Liver (tissue), 9 donors: ENCODE data around the gene TBC1D14. TPM values are rescaled to one million over a fixed set of nuclear protein-coding genes. Genes with fewer than 3 reads are reported as not detected.

ENCODE experiments used
- DNase-seq: peaks from one replicate; pipeline ENCODE4 v3.0.0-alpha.2; 2017; ENCODE audit warnings: low spot score
- H3K27ac ChIP-seq, 2 donors: one replicate each; pipeline ENCODE4 v1.7.0; 2013; ENCODE audit warnings: inconsistent platforms in 2 of 2, low read length in 2 of 2, control low read depth in 1 of 2, low read depth in 1 of 2, mild to moderate bottlenecking in 1 of 2
- H3K27me3 ChIP-seq, 4 donors: one replicate each; pipeline versions ENCODE4 v1.6.1 to v1.7.0; 2013; ENCODE audit warnings: low read length in 3 of 4, inconsistent platforms in 1 of 4, mild to moderate bottlenecking in 1 of 4, moderate library complexity in 1 of 4; ENCODE audit not compliant: control insufficient read depth in 4 of 4, insufficient read depth in 4 of 4
- H3K36me3 ChIP-seq, 4 donors: one replicate each; pipeline versions ENCODE4 v1.6.1 to v1.7.0; 2013; ENCODE audit warnings: low read length in 3 of 4, mild to moderate bottlenecking in 3 of 4, low read depth in 1 of 4, moderate library complexity in 1 of 4; ENCODE audit not compliant: control insufficient read depth in 4 of 4, insufficient read depth in 3 of 4
- H3K4me1 ChIP-seq, 4 donors: one replicate each; pipeline versions ENCODE4 v1.6.1 to v1.7.0; 2013; ENCODE audit warnings: low read length in 3 of 4, mild to moderate bottlenecking in 3 of 4, moderate library complexity in 1 of 4; ENCODE audit not compliant: control insufficient read depth in 4 of 4, insufficient read depth in 4 of 4
- H3K4me3 ChIP-seq, 3 donors: one replicate each; pipeline versions ENCODE4 v1.6.1 to v1.7.0; 2013; ENCODE audit warnings: low read length in 3 of 3, control low read depth in 1 of 3, low read depth in 1 of 3, mild to moderate bottlenecking in 1 of 3
- H3K9ac ChIP-seq, 2 donors: one replicate each; pipeline ENCODE4 v1.7.0; 2013; ENCODE audit warnings: low read length in 2 of 2, mild to moderate bottlenecking in 2 of 2, moderate library complexity in 2 of 2, control low read depth in 1 of 2, low read depth in 1 of 2
- H3K9me3 ChIP-seq, 4 donors: one replicate each; pipeline versions ENCODE4 v1.6.1 to v1.7.0; 2013; ENCODE audit warnings: low read length in 3 of 4; ENCODE audit not compliant: control insufficient read depth in 4 of 4
- CTCF ChIP-seq: fragments of 150-350 bp; IDR thresholded peaks from 2 replicates; pipeline ENCODE4 v1.5.1; 2017; ENCODE audit warnings: improper control_type of control experiment, low read depth, low read length; ENCODE audit not compliant: missing input control
- FOXA1 ChIP-seq: IDR thresholded peaks from 2 replicates; pipeline ENCODE4 v1.6.1; 2016; ENCODE audit warnings: antibody characterized with exemption
- GABPA ChIP-seq, 2 donors: IDR thresholded peaks in 1 of 2; conservative IDR thresholded peaks in 1 of 2; 2 replicates each; pipeline ENCODE4 v1.6.1; 2016; ENCODE audit warnings: antibody characterized with exemption in 2 of 2, mild to moderate bottlenecking in 1 of 2, moderate library complexity in 1 of 2
- HNF4A ChIP-seq, 2 donors: conservative IDR thresholded peaks; 2 replicates each; pipeline ENCODE4 v1.6.1; 2016; ENCODE audit warnings: antibody characterized with exemption in 2 of 2, mild to moderate bottlenecking in 2 of 2
- MAX ChIP-seq: IDR thresholded peaks from 2 replicates; pipeline ENCODE4 v1.6.1; 2016; ENCODE audit warnings: antibody characterized with exemption
- NR2F2 ChIP-seq: IDR thresholded peaks from 2 replicates; pipeline ENCODE4 v1.6.1; 2016; ENCODE audit warnings: antibody characterized with exemption
- REST ChIP-seq: IDR thresholded peaks from 2 replicates; pipeline ENCODE4 v1.6.1; 2016; ENCODE audit warnings: antibody characterized with exemption, mild to moderate bottlenecking
- RXRA ChIP-seq, 2 donors: IDR thresholded peaks; 2 replicates each; pipeline ENCODE4 v1.6.1; 2017 to 2018; ENCODE audit warnings: antibody characterized with exemption in 2 of 2, mild to moderate bottlenecking in 1 of 2
- SP1 ChIP-seq: IDR thresholded peaks from 2 replicates; pipeline ENCODE4 v1.6.1; 2018; ENCODE audit warnings: antibody characterized with exemption, mild to moderate bottlenecking
- TAF1 ChIP-seq: conservative IDR thresholded peaks from 2 replicates; pipeline ENCODE4 v1.6.1; 2016; ENCODE audit warnings: antibody characterized with exemption, mild to moderate bottlenecking
- YY1 ChIP-seq: IDR thresholded peaks from 2 replicates; pipeline ENCODE4 v1.6.1; 2016; ENCODE audit warnings: antibody characterized with exemption, mild to moderate bottlenecking
- ZBTB33 ChIP-seq: IDR thresholded peaks from 2 replicates; pipeline ENCODE4 v1.6.1; 2016; ENCODE audit warnings: antibody characterized with exemption
- WGBS: extraction: QIAGEN DNeasy Blood & Tissue Kit; methylation state at CpG from one replicate; pipeline ENCODE4 v1.1.7; 2013; 5-methylcytosine and 5-hydroxymethylcytosine counted together
- polyA plus RNA-seq, 2 donors: library from polyadenylated mRNA; stranded (reverse) in 1 of 2; unstranded in 1 of 2; fragments of 200-250 nt in 1 of 2; fragments of >200 nt in 1 of 2; fragmentation: Nextera tagmentation in 1 of 2; extraction: Ambion mirVana in 1 of 2; gene quantifications; one replicate each; pipeline versions ENCODE4 v1.2.1 to v1.2.3, GENCODE V29; 2013 to 2015
- total RNA-seq, 2 donors: library from RNA; depleted of rRNA; stranded (reverse); fragments of >200 nt; gene quantifications; one replicate each; pipeline ENCODE4 v1.2.3, GENCODE V29; 2014
- donor health status: healthy.
- donor health status: healthy.
- donor health status: healthy.
- donor health status: healthy.
- donor health status: healthy.

TBC1D14 gene
- total and polyA plus RNA-seq, 4 donors = 10.0 to 45.2 (median 22.7) TPM

GRCh38 chr4:7068279-7068842, 158.7 kb downstream of the TBC1D14 start:
- H3K27me3 ChIP-seq = no peaks in the 10 kb centered on the region
- no peak for DNase-seq
- TF ChIP-seq ZBTB33 = no peak
- peak; percentile 72 for TF ChIP-seq YY1
- peak; percentile 12 for TF ChIP-seq REST
- no peak for TF ChIP-seq RXRA (IDR thresholded peaks at IDR 0.05)
- TF ChIP-seq HNF4A (conservative IDR thresholded peaks at IDR 0.05) = no peak
- TF ChIP-seq MAX = no peak
- TF ChIP-seq GABPA (IDR thresholded peaks at IDR 0.05 in 1 of 2, conservative IDR thresholded peaks at IDR 0.05 in 1 of 2) = no peak
- no peak for TF ChIP-seq CTCF
- no peak for TF ChIP-seq FOXA1
- TF ChIP-seq SP1 = peak; percentile 24
- peak overlapping the region; percentile 70 to 83 for H3K27ac ChIP-seq
- under 1% methylated on average over 50 of the region's 50 CpGs for WGBS
- H3K4me1 ChIP-seq = peaks cover 8 to 19% (median 15%) of the 10 kb centered on the region in 4 donors
- peaks cover 0 to 11% (median 8%) of the 10 kb centered on the region in 4 donors for H3K36me3 ChIP-seq
- peak overlapping the region; percentile 28 to 76 for H3K9ac ChIP-seq
- H3K9me3 ChIP-seq = no peaks in the 10 kb centered on the region
- peak overlapping the region; percentile 58 to 78 (median 63) for H3K4me3 ChIP-seq

DNA sequence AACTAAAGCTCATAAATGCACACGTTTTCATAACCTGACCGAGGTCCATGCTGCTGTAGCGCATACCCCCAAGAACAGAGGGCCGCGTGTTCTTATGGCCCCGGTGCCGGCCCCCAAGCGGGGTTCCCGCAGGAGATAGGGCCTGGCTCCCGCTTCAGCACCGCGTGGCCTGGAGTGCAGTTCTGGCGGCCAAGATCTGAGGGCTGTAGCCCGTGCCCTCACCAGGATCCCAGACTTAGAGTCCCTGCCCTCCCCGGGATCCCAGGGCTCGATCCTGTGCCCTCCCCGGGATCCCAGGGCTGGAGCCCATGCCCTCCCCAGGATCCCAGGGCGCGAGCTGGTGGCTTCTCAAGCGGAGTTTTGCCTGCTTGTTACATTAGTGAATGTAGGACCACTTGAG, 159.3 kb downstream of the TBC1D14 start:
- H3K9me3 ChIP-seq = no peaks in the 10 kb centered on the region
- H3K4me3 ChIP-seq = peak overlapping the region in 2 of 3 donors; percentile 63 to 78
- TF ChIP-seq TAF1 (no peak), GABPA (IDR thresholded peaks at IDR 0.05 in 1 of 2, conservative IDR thresholded peaks at IDR 0.05 in 1 of 2) (no peak), NR2F2 (no peak), REST (peak; percentile 92)
- peaks cover 0 to 6% (median 3%) of the 10 kb centered on the region in 4 donors for H3K36me3 ChIP-seq
- 24% methylated on average over 20 of the region's 20 CpGs for WGBS
- no peaks in the 10 kb centered on the region for H3K27me3 ChIP-seq
- H3K4me1 ChIP-seq = peaks cover 8 to 19% (median 15%) of the 10 kb centered on the region in 4 donors
- peak; percentile 43 for DNase-seq
- H3K27ac ChIP-seq = peak overlapping the region; percentile 70 to 83
- H3K9ac ChIP-seq = peak overlapping the region; percentile 28 to 76
